GM21737 (cell line): Measurements from ENCODE around the gene TMEM204.
"Not testable (repeated sequence)": the region's sequence is repeated elsewhere in the genome, so short reads cannot be mapped to it uniquely, and the experiment has no call there.

Experiments used
- ATAC-seq: cut with Tn5 transposase; IDR thresholded peaks from one replicate; pipeline ENCODE4 v1.9.1; 2021; ENCODE audit warnings: mild to moderate bottlenecking, moderate library complexity; ENCODE audit not compliant: unreplicated experiment

Gene TMEM204

DNA sequence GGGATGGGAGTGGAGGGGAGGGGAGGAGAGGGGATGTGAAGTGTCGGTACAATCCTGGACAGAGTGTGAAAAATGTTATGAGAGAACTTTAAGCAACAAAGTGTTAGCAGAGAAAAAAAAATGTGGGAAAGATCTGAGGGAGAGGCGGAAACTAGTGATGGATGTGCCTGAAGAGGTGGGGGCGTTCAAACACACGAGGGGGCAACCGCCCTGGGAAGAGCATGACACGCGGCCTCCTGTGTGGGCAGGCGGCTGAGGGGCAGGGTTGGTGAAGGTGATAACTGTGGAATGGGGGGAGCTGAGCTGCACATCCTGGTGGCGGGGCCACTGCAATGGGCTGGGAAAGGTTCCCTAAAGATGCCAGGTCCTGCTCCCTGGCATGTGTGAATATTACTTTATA, 48.3 kb downstream of the TMEM204 start:
- no peak for ATAC-seq

DNA sequence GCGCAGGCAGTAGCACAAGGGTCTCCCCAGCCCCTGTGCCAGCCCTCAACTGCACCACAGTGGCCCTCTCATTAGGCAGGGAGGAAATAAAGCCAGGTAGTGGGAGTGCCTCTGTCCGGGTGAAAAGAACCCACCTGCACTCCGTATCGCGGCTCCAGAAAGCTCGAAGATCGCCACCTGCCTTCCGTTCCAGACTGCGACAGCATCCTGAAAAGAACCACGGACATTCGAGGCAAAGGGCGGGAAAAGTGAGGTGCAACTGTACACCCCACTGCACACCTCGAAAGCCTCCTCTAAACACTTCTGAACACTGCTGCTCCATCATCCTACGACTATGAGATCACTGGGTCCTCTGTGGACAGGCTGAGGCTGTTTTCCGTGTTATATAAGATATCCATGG, 49.7 kb downstream of the TMEM204 start:
- no peak for ATAC-seq

DNA sequence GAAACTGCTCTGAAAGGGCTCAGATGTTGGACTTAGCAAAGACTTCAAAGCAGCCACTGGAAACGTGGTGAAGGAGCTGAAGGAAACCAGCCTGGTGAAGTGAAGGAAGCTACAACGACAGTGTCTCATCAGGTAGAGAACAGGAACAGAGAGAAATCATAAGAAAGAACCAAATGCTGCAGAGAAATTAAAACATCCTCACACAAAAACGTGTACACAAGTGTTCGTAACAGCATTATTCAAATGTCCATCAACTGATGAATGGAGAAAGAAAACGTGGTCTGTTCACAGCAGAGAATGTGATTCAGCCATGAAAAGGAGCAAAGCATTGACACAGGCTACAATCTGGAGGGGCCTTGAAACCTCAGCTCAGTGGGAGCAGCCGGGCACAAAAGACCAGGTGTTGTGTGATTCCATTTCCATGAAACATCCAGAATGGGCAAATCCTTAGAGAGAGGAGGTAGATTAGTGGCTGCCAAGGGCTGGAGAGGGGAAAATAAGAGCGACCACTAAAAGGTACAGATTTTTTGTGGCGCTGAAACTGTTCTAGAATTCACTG, 51.5 kb downstream of the TMEM204 start:
- ATAC-seq, result no peak

DNA sequence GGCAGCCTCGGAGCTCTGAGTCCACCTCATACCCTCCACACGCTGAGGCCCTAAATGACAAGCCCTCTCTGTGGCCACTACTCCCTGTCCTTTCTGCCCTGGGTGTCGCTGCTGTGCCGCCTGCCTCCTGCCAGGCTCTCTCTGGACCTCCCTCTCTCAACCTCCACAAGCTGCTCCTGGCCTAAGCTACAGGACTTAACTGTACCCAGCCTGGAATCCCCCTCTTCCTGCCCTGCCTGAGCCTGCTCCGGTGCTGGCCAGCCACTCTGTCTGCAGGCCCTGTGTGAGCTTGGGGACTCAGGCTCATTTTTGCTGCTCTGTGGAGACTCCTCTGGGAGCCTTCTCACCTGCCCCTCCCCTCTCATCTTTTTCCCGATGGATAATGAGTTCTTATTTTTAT, 56.9 kb downstream of the TMEM204 start:
- no peak for ATAC-seq

DNA sequence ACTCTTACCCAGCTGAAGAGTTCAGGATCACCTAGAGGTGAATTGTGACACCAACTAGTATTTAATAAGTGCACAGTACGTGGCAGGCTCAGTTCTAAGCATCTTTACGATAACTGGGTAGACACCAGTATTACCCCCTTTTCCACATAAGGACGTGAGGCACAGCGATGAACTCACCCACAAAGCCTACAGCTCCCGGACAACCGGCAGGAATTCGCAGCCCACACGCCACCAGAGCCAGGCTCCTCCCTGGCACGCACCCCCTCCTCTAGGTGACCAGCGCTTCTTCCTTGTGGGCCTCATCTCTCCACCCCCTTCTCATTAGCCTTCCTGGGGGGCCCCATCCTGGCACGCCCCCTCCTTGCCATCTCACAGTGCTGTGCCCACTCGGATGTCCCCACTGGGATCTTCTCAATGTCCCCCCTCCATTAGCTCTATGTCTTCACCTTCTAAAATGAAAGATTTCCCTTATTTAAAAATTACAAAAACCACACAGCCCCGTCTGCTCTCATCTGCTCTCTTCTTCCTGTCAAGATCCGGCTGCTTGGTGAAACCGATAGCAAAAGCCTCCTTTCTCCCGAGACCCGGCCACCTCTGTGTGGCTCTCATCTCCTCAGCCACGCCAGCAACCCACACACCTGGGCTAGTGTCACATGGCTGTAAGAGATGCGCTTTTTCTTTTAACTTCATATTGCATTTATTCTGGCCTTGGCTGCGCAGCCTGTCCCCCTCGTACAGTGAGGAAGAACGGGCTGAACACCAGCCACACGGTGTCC, 57.7 kb downstream of the TMEM204 start:
- ATAC-seq, result no peak

DNA sequence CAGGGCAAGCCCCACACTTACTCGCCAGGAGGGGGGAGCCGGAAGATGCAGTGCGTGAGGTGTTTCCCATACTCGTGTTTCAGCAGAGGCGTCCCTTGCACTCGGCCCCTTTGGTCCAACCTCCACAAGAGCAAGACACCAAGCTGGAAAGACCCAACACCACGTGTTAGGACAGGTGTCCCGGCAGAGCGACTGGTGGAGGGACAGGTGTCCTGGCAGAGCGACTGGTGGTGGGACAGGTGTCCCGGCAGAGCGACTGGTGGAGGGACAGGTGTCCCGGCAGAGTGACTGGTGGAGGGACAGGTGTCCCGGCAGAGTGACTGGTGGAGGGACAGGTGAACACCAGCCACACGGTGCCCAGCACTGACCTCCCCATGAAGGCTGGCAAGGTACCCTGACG, 59.0 kb downstream of the TMEM204 start:
- ATAC-seq, result no peak

DNA sequence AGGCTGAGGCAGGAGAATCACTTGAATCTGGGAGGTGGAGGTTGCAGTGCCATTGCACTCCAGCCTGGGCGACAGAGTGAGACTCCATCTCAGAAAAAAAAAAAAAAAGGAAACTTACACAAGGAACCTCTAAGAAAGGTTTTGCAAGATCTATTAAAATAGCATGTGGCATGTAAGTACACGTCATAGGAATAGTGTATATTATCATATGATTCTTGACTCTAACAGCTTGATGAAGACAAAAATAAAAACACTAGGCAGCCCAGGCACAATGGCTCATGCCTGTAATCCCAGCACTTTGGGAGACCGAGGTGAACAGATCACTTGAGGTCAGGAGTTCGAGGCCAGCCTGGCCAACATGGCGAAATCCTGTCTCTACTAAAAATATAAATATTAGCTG, 62.0 kb downstream of the TMEM204 start:
- not testable (repeated sequence) for ATAC-seq

DNA sequence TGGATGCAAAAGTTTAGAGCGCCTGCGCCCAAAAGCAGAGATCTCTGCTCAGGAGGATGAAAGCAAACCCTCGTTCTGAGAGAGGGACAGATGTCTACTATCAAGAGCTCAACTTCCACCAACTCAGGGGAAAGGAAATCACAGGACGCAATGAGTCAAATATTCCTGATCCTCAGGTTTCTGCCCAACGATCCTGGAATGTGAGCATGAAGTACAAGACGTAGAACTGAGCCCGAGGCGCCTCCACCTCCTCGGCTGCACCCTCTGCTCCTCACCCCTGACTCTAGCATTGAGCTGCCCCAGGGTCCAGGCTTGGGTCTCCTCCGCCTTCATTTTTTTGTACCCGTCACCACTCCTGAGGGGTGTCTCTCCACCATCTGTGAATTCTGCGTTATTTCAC, 63.0 kb downstream of the TMEM204 start:
- ATAC-seq, result no peak

DNA sequence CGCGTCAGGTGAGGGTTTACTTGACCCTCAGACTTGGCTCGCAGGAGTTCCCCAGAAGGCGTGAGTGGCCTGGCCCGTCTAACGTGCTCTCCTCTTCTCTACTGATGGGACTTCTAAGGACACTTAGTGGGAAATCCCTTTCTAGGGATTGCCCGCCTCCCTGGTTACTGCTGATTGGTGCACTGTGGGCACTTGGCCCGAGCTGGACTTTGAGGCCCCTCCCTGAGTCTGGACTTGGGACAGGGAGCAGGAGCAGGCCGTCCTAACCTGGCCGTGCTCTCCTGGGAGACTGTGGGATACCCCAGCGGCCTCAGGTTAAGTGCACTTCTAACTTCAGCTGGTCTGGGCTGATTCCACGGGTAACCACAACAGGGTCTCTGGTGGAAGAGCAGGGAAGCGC, 63.7 kb downstream of the TMEM204 start:
- ATAC-seq, result no peak

DNA sequence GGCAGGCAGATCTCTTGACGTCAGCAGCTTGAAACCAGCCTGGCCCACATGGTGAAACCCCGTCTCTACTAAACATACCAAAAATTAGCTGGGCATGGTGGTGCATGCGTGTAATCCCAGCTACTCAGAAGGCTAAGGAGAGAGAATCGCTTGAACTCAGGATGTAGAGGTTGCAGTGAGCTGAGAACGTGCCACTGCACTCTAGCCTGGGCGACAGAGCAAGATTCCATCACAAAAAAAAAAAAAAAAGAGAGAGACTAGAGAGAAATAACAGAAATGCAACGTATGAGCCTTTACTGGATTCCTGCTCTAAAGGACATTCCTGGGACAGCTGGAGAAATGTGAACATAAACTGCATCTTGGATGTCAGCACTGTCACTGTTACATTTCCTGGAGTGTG, 67.6 kb downstream of the TMEM204 start:
- ATAC-seq, result no peak

DNA sequence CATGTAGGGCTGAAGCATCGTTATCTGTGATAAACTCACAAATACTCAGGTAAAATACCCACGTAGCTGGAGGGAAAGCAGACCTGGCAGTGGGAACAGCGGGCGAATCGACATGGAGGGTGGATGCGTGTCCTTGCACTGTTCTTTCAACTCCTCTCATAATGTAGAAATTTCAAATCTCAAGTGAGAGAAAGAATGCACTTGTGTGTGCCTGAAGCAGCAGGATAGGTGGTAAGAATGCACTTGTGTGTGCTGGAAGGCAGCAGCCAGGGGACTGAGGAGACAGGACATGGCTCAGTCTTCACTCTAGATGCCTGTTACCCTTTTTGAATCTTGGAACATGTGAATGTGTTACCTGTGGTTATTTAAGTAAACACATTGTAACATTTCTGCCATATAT, 68.0 kb downstream of the TMEM204 start:
- ATAC-seq, result no peak

DNA sequence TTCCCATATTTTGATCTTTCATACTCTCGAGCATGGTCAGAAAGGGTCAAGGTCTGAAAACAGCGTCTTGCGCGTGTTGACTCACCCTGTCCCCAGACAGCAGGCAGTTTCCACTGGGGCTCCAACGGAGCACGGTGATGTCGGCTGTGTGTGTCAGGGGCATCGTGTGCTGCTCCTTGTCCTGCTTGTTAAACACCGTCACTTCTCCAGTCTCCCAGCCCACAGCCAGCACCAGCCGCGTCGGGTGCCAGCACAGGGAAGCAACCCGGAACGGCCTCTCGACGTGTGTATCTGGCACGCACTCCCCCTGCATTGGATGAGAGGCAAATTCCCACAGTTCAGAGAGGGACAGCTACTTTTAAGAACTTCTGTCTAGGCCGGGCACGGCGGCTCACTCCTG, 68.8 kb downstream of the TMEM204 start:
- ATAC-seq, result no peak
